ENCODE results near the gene SP110. TPM values are rescaled to one million over a fixed set of nuclear protein-coding genes. Genes with fewer than 3 reads are reported as not detected.

The SP110 gene
- total and polyA plus RNA-seq, 2 of the 4 experiments (the other 2 are of a cell fraction): 9.3 to 10.2 TPM

DNA sequence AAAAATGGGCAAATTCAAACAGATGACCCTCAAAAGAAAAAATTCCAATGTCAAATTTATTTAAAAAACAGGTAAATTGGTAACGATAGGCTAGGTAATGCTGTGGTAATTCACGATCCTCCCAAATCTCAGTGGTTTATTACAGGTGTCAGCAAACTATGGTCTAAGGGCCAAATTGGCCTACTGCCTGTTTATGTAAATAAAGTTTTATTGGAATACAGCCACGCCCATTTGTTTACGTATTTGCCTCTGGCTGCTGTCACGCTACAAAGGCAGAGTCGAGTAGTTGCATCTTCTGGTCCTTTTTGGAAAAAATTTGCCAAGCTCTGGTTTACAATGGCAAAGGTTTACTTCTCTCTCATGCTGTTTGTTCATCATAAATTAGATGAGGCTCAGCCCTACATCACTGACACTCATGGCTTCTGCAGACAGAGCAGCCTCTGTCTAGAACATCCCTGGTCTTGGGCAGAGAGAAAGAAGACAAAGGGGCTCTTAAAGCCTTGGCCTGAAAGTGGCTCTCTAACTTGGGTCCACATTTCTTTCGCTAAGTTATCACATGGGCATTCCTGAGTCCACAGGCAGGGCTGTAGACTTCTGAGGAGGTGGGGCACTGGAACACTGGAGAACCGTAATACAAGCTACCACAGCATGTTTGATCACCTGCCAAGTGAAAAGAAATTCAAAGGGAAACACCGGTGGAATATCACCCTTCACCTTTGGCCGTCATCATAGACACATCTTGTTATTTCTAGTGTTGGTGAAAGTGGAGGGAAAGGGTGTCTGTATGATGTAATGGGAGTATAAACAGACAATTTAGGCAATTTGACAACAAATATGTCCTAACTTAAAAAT lies 34.8 kb downstream of the SP110 start:
- Histone ChIP-seq H2BK15ac (ENCODE audit: low read depth, low read length) (no peak overlapping the region), H3K36me3 (ENCODE audit: control insufficient read depth, insufficient read depth, low read length) (peaks cover 5% of the 10 kb centered on the region), H3K4me3 (ENCODE audit: insufficient read depth, low read depth, low read length) (no peak overlapping the region), H2AK5ac (ENCODE audit: low read depth, low read length) (no peak overlapping the region), H3K27me3 (ENCODE audit: control insufficient read depth, insufficient read depth, low read length) (no peaks in the 10 kb centered on the region), H4K91ac (ENCODE audit: insufficient read depth, low read depth, low read length) (no peak overlapping the region), H3K9me3 (ENCODE audit: control insufficient read depth, insufficient read depth, low read length) (no peaks in the 10 kb centered on the region), H3K18ac (ENCODE audit: low read depth, low read length) (no peak overlapping the region), H3K4me1 (ENCODE audit: control insufficient read depth, insufficient read depth, low read length) (no peaks in the 10 kb centered on the region), H2BK120ac (ENCODE audit: low read depth, low read length) (no peak overlapping the region), H3K4ac (ENCODE audit: low read depth, low read length) (no peak overlapping the region), H2AFZ (replicated peaks; ENCODE audit: low read length, poor library complexity) (no peak overlapping the region), H3K23ac (ENCODE audit: low read depth, low read length) (no peak overlapping the region), H2BK5ac (ENCODE audit: low read depth, low read length, poor library complexity, severe bottlenecking) (no peak overlapping the region), H3K14ac (replicated peaks; ENCODE audit: low read depth, low read length) (no peak overlapping the region), H3K4me2 (ENCODE audit: low read depth, low read length) (no peak overlapping the region), H4K5ac (ENCODE audit: low read depth, low read length) (no peak overlapping the region), H2BK20ac (ENCODE audit: low read depth, low read length) (no peak overlapping the region), H3K27ac (ENCODE audit: insufficient read depth, low read length) (no peak overlapping the region), H3K9me1 (ENCODE audit: insufficient read depth, low read length) (no peaks in the 10 kb centered on the region; the same call in 1 of the 2 replicates), H3K79me1 (ENCODE audit: low read depth in 1 of 2, low read length in 2 of 2) (no peaks in the 10 kb centered on the region), H3K56ac (ENCODE audit: extremely low read depth, insufficient read depth, low read length) (no peak overlapping the region), H4K20me1 (ENCODE audit: insufficient read depth, low read length) (no peaks in the 10 kb centered on the region), H3K9ac (ENCODE audit: low read depth, low read length) (no peak overlapping the region), H4K8ac (ENCODE audit: low read depth in 2 of 2, low read length in 2 of 2) (no peak overlapping the region), H2AK9ac (replicated peaks; ENCODE audit: low read depth, low read length, poor library complexity) (no peak overlapping the region)
- 59% methylated on average over 4 of the region's 10 CpGs; no CpG with 5 or more reads in 1 of the 2 experiments for WGBS, 2 experiments (ENCODE audit: extremely low coverage in 2 of 2, insufficient read length in 1 of 2)
- in situ Hi-C loops (cut with MboI; ENCODE audit: low sequenced_read_pairs) (no loop called here), intact Hi-C loops (cut with micrococcal nuclease) (no loop called here), dilution Hi-C loops (cut with HindIII; ENCODE audit: low sequenced_read_pairs, unreplicated experiment) (no loop called here)
- no TSS peak for BruUV-seq (replicated peaks)
- ChIA-PET POLR2A (ENCODE audit: unreplicated experiment) (no interaction called here), CTCF (interaction anchor here (0.7 kb wide), 1 partner anchor 414 kb away, joined by 3 read pairs; no protein-coding TSS in a partner anchor)
- peak; percentile 51; the same call in 1 of the 2 replicates for ATAC-seq (ENCODE audit: low read depth)
- DNase-seq: peak; percentile 43
- TF ChIP-seq POLR2A (IDR thresholded peaks at IDR 0.05; ENCODE audit: low read depth, low read length) (no peak), USF2 (IDR thresholded peaks at IDR 0.05; ENCODE audit: low read depth, low read length) (no peak), CHD1 (IDR thresholded peaks at IDR 0.05; ENCODE audit: low read depth, low read length) (no peak), RFX5 (IDR thresholded peaks at IDR 0.05; ENCODE audit: low read depth, low read length) (no peak), BHLHE40 (IDR thresholded peaks at IDR 0.05; ENCODE audit: low read depth, low read length) (no peak), RCOR1 (IDR thresholded peaks at IDR 0.05; ENCODE audit: insufficient replicate concordance, low read length) (no peak), FOS (IDR thresholded peaks at IDR 0.05; ENCODE audit: low read depth, low read length) (no peak), NFE2L2 (IDR thresholded peaks at IDR 0.05; ENCODE audit: low read depth, low read length) (no peak), ELK1 (IDR thresholded peaks at IDR 0.05; ENCODE audit: borderline replicate concordance, low read depth, low read length) (no peak), CEBPB (IDR thresholded peaks at IDR 0.05; ENCODE audit: low read depth, low read length) (no peak), MAFK (IDR thresholded peaks at IDR 0.05; ENCODE audit: low read depth, low read length) (no peak), SMC3 (IDR thresholded peaks at IDR 0.05; ENCODE audit: low read depth, low read length) (no peak), MAZ (IDR thresholded peaks at IDR 0.05; ENCODE audit: borderline replicate concordance, low read depth, low read length) (no peak), RAD21 (IDR thresholded peaks at IDR 0.05; ENCODE audit: low read length) (no peak)
- TF ChIP-seq, protein P1, sequence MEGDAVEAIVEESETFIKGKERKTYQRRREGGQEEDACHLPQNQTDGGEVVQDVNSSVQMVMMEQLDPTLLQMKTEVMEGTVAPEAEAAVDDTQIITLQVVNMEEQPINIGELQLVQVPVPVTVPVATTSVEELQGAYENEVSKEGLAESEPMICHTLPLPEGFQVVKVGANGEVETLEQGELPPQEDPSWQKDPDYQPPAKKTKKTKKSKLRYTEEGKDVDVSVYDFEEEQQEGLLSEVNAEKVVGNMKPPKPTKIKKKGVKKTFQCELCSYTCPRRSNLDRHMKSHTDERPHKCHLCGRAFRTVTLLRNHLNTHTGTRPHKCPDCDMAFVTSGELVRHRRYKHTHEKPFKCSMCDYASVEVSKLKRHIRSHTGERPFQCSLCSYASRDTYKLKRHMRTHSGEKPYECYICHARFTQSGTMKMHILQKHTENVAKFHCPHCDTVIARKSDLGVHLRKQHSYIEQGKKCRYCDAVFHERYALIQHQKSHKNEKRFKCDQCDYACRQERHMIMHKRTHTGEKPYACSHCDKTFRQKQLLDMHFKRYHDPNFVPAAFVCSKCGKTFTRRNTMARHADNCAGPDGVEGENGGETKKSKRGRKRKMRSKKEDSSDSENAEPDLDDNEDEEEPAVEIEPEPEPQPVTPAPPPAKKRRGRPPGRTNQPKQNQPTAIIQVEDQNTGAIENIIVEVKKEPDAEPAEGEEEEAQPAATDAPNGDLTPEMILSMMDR (conservative IDR thresholded peaks at IDR 0.05; ENCODE audit: low read depth, low read length): no peak
